Kidney (tissue), 14 donors: Measurements from ENCODE around the gene GXYLT1. TPM values are rescaled to one million over a fixed set of nuclear protein-coding genes. Genes with fewer than 3 reads are reported as not detected.
A peak's percentile ranks its signal among the peaks of the same experiment; 100 is the strongest.
"Not testable (repeated sequence)": the region's sequence is repeated elsewhere in the genome, so short reads cannot be mapped to it uniquely, and the experiment has no call there.

Source experiments
- DNase-seq, 5 donors: peaks; one replicate each; pipeline ENCODE4 v3.0.0-alpha.2; 2013 to 2020
- FAIRE-seq: peaks from 2 replicates; lab custom pipeline; 2012; peaks lifted over from hg19 to GRCh38; lab: Jason Lieb, UNC
- H3K27ac ChIP-seq, 2 donors: one replicate each; pipeline ENCODE4 v1.7.0; 2013; ENCODE audit warnings: low read depth in 2 of 2, low read length in 2 of 2, inconsistent platforms in 1 of 2
- H3K27me3 ChIP-seq: one replicate; pipeline ENCODE4 v1.7.1; 2013; ENCODE audit warnings: low read length, inconsistent platforms; ENCODE audit not compliant: control insufficient read depth, insufficient read depth
- H3K36me3 ChIP-seq, 3 donors: one replicate each; pipeline versions ENCODE4 v1.7.0 to v1.7.1; 2013; ENCODE audit warnings: low read length in 3 of 3, control low read depth in 1 of 3, inconsistent platforms in 1 of 3; ENCODE audit not compliant: insufficient read depth in 3 of 3, control insufficient read depth in 2 of 3
- H3K4me1 ChIP-seq, 3 donors: one replicate each; pipeline versions ENCODE4 v1.7.0 to v1.7.1; 2013; ENCODE audit warnings: low read length in 3 of 3, inconsistent platforms in 1 of 3, low read depth in 1 of 3; ENCODE audit not compliant: control insufficient read depth in 2 of 3, insufficient read depth in 2 of 3
- H3K4me3 ChIP-seq, 3 donors: one replicate each; pipeline versions ENCODE4 v1.7.0 to v1.8.1; 2013; ENCODE audit warnings: low read length in 3 of 3, control low read depth in 1 of 3, inconsistent platforms in 1 of 3
- H3K9ac ChIP-seq, 3 donors: one replicate each; pipeline versions ENCODE4 v1.7.0 to v1.7.1; 2013; ENCODE audit warnings: low read length in 3 of 3, control low read depth in 1 of 3, inconsistent platforms in 1 of 3
- H3K9me3 ChIP-seq, 3 donors: one replicate each; pipeline versions ENCODE4 v1.7.0 to v1.7.1; 2013; ENCODE audit warnings: low read length in 3 of 3, control low read depth in 1 of 3, inconsistent platforms in 1 of 3; ENCODE audit not compliant: control insufficient read depth in 2 of 3, insufficient read depth in 1 of 3
- CTCF ChIP-seq: IDR thresholded peaks from 3 replicates; pipeline ENCODE4 v1.5.1; 2012; ENCODE audit warnings: mild to moderate bottlenecking, moderate library complexity, borderline replicate concordance; ENCODE audit not compliant: insufficient read depth; ENCODE audit errors: extremely low read depth
- intact Hi-C: fragments of 100-400 bp; cut with DNase I; formaldehyde crosslinking; loops from one replicate; pipeline ENCODE4 v1.11.1; 2022
- polyA plus RNA-seq: library from polyadenylated mRNA; stranded (reverse); fragments of 350-450 nt; fragmentation: Illumina TruSeq; extraction: RNeasy Lipid Tissue Mini Kit (QIAGEN cat#74804); gene quantifications from one replicate; pipeline ENCODE4 v1.2.3, GENCODE V29; 2014; ENCODE audit warnings: low read depth, low replicate concordance; ENCODE audit not compliant: insufficient read depth
- total RNA-seq: library from RNA; stranded (reverse); fragmentation: NEBNext Ultra II Directional; extraction: Animal tissue kit (Norgen Biotek cat#: 25700); gene quantifications from one replicate; pipeline ENCODE4 v1.2.1, GENCODE V29; 2021
- donor health status: control.
- donor health status: control.
- donor health status: control.
- donor health status: control.
- donor health status: control.
- donor health status: DM: yes; HTN: yes; CAD: no.
- donor health status: Normal renal cell carcinoma (clear cell type).

Gene GXYLT1
- total and polyA plus RNA-seq, 2 donors from 2014 or later, result 3.2 to 13.4 TPM

GRCh38 chr12:42109031-42109430, 35.6 kb downstream of the GXYLT1 start:
- H3K4me3 ChIP-seq, result no peak overlapping the region
- peaks cover 0 to 2% (median 0%) of the 10 kb centered on the region in 3 donors for H3K36me3 ChIP-seq
- H3K9ac ChIP-seq, result no peak overlapping the region
- DNase-seq (no peak), FAIRE-seq (no peak)
- H3K9me3 ChIP-seq, result no peaks in the 10 kb centered on the region
- intact Hi-C loops, result no loop called here
- no peak overlapping the region for H3K27ac ChIP-seq
- peaks cover 0 to 8% (median 2%) of the 10 kb centered on the region in 3 donors for H3K4me1 ChIP-seq
- no peaks in the 10 kb centered on the region for H3K27me3 ChIP-seq
- TF ChIP-seq CTCF, result no peak

DNA sequence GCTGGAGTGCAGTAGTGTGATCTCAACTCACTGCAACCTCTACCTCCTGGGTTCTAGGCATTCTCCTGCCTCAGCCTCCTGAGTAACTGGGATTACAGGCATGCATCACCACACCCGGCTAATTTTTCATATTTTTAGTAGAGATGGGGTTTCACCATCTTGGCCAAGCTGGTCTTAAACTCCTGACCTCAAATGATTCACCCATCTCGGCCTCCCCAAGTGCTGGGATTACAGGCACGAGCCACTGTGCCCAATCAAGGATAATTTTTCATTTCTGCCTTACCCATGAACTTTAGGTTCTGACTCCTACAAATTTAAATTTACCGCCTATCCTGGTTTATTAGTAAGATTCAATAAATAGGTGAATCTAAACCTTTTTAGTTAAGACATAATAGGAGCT, 37.9 kb downstream of the GXYLT1 start:
- DNase-seq, intact Hi-C loops, H3K27ac ChIP-seq, H3K27me3 ChIP-seq, H3K36me3 ChIP-seq, H3K4me1 ChIP-seq, H3K9me3 ChIP-seq, H3K4me3 ChIP-seq, FAIRE-seq, H3K9ac ChIP-seq: not testable (repeated sequence)

DNA sequence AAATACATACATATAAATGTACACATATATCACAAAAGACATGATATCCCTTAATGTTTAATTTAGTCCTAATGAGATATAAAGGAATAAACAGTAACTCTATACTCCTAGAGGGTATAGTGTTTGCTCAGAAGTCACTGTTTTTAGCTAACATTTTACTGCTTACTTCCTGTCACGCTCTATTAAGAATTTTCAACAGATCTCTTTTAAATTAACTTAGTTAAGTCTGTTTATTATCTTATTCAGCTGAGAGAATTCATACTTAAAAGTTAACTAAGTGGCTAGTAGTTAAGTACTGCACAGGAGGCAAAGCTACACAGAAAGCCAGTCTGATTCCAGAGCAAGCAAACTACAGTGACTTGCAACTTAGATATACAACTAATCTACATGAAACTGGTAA, 39.9 kb downstream of the GXYLT1 start:
- Histone ChIP-seq H3K4me3 (no peak overlapping the region), H3K36me3 (peaks cover 0 to 2% (median 0%) of the 10 kb centered on the region in 3 donors), H3K27ac (no peak overlapping the region), H3K9me3 (no peaks in the 10 kb centered on the region), H3K27me3 (no peaks in the 10 kb centered on the region), H3K9ac (no peak overlapping the region), H3K4me1 (peaks cover 0 to 8% (median 2%) of the 10 kb centered on the region in 3 donors)
- intact Hi-C loops, result no loop called here
- peak in 2 of 5 donors; percentile 29 to 46 for DNase-seq
- no peak for TF ChIP-seq CTCF
- no peak for FAIRE-seq

- peaks cover 0 to 2% (median 0%) of the 10 kb centered on the region in 3 donors for H3K36me3 ChIP-seq
- FAIRE-seq, result peak; percentile 23
- intact Hi-C loops, result no loop called here
These were observed 40.6 kb downstream of the GXYLT1 start for GRCh38 chr12:42104087-42104486.

More at GRCh38 chr12:42104087-42104486, 40.6 kb downstream of the GXYLT1 start:
- no peaks in the 10 kb centered on the region for H3K9me3 ChIP-seq
- no peak overlapping the region for H3K9ac ChIP-seq
- H3K27me3 ChIP-seq, result no peaks in the 10 kb centered on the region
- H3K4me3 ChIP-seq, result no peak overlapping the region
- H3K27ac ChIP-seq, result no peak overlapping the region
- H3K4me1 ChIP-seq, result peaks cover 0 to 8% (median 2%) of the 10 kb centered on the region in 3 donors
- no peak for DNase-seq
- peak; percentile 4 for TF ChIP-seq CTCF
